Esophagus squamous epithelium (tissue), 5 donors: ENCODE measurements around the gene MBP. TPM values are rescaled to one million over a fixed set of nuclear protein-coding genes. Genes with fewer than 3 reads are reported as not detected.

Source experiments
- DNase-seq: peaks from one replicate; lab custom pipeline; 2025; lab: John Stamatoyannopoulos, UW
- H3K27ac ChIP-seq, 4 donors: fragments of 200-600 bp; sonication (generic); one replicate each; pipeline ENCODE4 v1.5.1; 2016 to 2019; ENCODE audit warnings: mild to moderate bottlenecking in 1 of 4
- H3K27me3 ChIP-seq, 4 donors: fragments of 200-600 bp; sonication (generic); 1 replicate in 3 of 4; 2 replicates in 1 of 4; pipeline versions ENCODE4 v1.5.1 to v1.6.0; 2017 to 2021; ENCODE audit warnings: antibody characterized with exemption in 1 of 4
- H3K36me3 ChIP-seq, 3 donors: fragments of 200-600 bp; sonication (generic); one replicate each; pipeline ENCODE4 v1.5.1; 2016 to 2019
- H3K4me1 ChIP-seq, 3 donors: fragments of 200-600 bp; sonication (generic); one replicate each; pipeline ENCODE4 v1.5.1; 2017 to 2019
- H3K4me3 ChIP-seq, 4 donors: fragments of 200-600 bp; sonication (generic); 1 replicate in 3 of 4; 2 replicates in 1 of 4; pipeline ENCODE4 v1.5.1; 2016 to 2019; ENCODE audit warnings: mild to moderate bottlenecking in 2 of 4, moderate library complexity in 1 of 4
- H3K9me3 ChIP-seq, 3 donors: fragments of 200-600 bp; sonication (generic); one replicate each; pipeline ENCODE4 v1.5.1; 2016 to 2019
- POLR2A ChIP-seq, 4 donors: fragments of 450-650 bp; IDR thresholded peaks; one replicate each; pipeline ENCODE4 v1.6.1; 2017; ENCODE audit warnings: antibody characterized with exemption in 4 of 4, mild to moderate bottlenecking in 4 of 4, moderate library complexity in 3 of 4
- WGBS, 2 donors: methylation state at CpG; one replicate each; pipeline ENCODE4 v1.1.5; 2018; 5-methylcytosine and 5-hydroxymethylcytosine counted together
- intact Hi-C: fragments of 100-400 bp; cut with DNase I; formaldehyde crosslinking; loops from one replicate; pipeline ENCODE4 v1.15.0; 2022
- total RNA-seq, 4 donors: library from RNA; depleted of rRNA; stranded (reverse); fragments of >200 nt; gene quantifications; one replicate each; pipeline ENCODE4 v1.1.0, GENCODE V29; 2016
- TF ChIP-seq, protein P1 (sequence below), 6 experiments: fragments of 450-650 bp in 4 of 6; fragments of 200-600 bp in 2 of 6; sonication (generic) in 2 of 6; IDR thresholded peaks; one replicate each; pipeline ENCODE4 v1.5.1; 2016 to 2019; ENCODE audit warnings: antibody characterized with exemption in 6 of 6, mild to moderate bottlenecking in 4 of 6, moderate library complexity in 4 of 6
- donor health status: DM: yes; HTN: yes; CAD: no.

Gene MBP
- total RNA-seq, 4 donors from 2014 or later = 21.9 to 38.9 (median 25.2) TPM

DNA sequence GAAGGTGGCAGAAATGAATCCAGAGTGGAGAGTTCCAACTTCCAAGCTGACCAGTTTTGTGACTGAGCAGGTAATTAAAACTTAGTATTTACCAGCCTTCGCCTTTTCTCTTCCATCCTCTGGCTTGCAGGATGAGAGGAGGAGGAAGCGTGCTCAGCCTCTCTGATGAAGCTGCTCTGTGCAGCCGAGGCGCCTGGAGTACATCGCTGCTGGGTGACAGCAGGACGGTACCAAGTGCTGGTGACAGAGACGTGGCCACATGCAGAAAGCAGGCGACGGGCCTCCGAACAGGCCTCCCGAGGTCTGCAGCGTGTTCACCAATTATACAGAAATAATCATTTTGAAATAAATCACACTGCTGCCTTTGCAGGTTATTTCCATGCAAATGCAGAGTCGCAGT, 95.0 kb downstream of the MBP start:
- WGBS, 2 donors = 89 to 98% methylated on average over 8 to 13 of the region's 13 CpGs
- Histone ChIP-seq H3K27me3 (no peaks in the 10 kb centered on the region), H3K27ac (no peak overlapping the region), H3K9me3 (no peaks in the 10 kb centered on the region), H3K4me3 (no peak overlapping the region), H3K36me3 (peaks cover 0 to 21% (median 0%) of the 10 kb centered on the region in 3 donors), H3K4me1 (peaks cover 0 to 20% (median 0%) of the 10 kb centered on the region in 3 donors)
- DNase-seq = no peak
- intact Hi-C loops = no loop called here
- no peak for TF ChIP-seq POLR2A (IDR thresholded peaks at IDR 0.05)
- TF ChIP-seq, protein P1, sequence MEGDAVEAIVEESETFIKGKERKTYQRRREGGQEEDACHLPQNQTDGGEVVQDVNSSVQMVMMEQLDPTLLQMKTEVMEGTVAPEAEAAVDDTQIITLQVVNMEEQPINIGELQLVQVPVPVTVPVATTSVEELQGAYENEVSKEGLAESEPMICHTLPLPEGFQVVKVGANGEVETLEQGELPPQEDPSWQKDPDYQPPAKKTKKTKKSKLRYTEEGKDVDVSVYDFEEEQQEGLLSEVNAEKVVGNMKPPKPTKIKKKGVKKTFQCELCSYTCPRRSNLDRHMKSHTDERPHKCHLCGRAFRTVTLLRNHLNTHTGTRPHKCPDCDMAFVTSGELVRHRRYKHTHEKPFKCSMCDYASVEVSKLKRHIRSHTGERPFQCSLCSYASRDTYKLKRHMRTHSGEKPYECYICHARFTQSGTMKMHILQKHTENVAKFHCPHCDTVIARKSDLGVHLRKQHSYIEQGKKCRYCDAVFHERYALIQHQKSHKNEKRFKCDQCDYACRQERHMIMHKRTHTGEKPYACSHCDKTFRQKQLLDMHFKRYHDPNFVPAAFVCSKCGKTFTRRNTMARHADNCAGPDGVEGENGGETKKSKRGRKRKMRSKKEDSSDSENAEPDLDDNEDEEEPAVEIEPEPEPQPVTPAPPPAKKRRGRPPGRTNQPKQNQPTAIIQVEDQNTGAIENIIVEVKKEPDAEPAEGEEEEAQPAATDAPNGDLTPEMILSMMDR (IDR thresholded peaks at IDR 0.05) = no peak

DNA sequence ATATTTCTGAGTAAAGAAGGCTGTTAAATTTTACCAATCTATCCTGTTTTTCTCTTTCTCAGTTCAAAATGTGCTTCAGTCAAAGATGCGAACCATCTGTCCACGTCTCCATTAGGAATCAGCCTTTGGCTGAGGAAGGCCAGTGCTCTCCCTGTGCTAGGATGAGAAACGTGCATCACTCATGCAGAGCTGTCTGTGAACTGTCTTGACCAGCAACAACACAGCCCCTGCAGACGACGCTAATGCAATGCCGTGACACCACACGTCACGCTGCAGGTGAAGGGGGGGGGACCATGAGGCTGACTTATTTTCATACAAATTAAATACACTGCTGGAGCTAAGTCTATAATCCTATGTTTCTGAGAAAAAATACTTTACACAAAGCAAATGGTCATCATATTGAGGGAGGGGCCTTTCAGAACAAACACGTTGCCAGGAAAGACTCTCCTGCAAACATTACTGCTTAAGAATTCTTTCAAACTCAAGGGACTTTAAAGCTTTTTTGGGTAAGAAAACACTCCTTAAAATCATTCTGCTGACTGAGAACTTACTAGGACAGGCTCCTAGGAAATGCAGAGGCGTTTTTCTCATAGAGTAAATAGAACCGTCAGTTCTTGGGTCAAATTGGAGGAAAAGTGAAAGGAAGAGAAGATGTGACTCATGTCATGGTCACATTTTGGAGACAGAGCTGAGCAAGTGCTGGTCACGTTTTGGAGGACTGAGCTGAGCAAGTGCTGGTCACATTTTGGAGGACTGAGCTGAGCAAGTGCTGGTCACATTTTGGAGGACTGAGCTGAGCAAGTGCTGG, 97.0 kb downstream of the MBP start:
- WGBS, 2 donors = 55 to 57% methylated on average over 10 to 12 of the region's 12 CpGs
- intact Hi-C loops = no loop called here
- DNase-seq = no peak
- peaks cover 0 to 30% (median 0%) of the 10 kb centered on the region in 3 donors for H3K36me3 ChIP-seq
- no peak overlapping the region for H3K4me3 ChIP-seq
- no peak for TF ChIP-seq POLR2A (IDR thresholded peaks at IDR 0.05)
- TF ChIP-seq, protein P1 (IDR thresholded peaks at IDR 0.05) = no peak
- no peaks in the 10 kb centered on the region for H3K9me3 ChIP-seq
- no peaks in the 10 kb centered on the region for H3K27me3 ChIP-seq
- peaks cover 0 to 16% (median 0%) of the 10 kb centered on the region in 3 donors for H3K4me1 ChIP-seq
- no peak overlapping the region for H3K27ac ChIP-seq

DNA sequence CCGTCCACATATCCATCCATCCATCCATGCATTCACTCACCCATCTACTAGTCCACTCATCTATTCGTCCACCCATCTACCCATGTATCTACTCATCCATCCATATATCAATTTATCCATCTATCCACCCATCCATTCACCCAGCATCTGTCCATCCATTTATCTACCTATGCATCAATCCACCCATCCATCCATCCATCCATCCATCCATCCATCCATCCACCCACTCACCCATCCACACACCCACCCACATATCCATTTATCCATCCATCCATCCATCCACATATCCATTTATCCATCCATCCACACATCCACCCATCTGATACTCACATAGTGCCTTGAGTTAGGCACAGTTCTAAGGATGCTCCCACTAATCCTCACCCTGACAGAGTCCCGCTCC, 99.0 kb downstream of the MBP start:
- no peaks in the 10 kb centered on the region for H3K27me3 ChIP-seq
- WGBS, 2 donors = 95 to 96% methylated on average over 3 of the region's 3 CpGs
- peaks cover 0 to 7% (median 0%) of the 10 kb centered on the region in 3 donors for H3K4me1 ChIP-seq
- peaks cover 0 to 30% (median 0%) of the 10 kb centered on the region in 3 donors for H3K36me3 ChIP-seq
- TF ChIP-seq POLR2A (IDR thresholded peaks at IDR 0.05) = no peak
- TF ChIP-seq, protein P1 (IDR thresholded peaks at IDR 0.05) = no peak
- no peak overlapping the region for H3K27ac ChIP-seq
- H3K4me3 ChIP-seq = no peak overlapping the region
- DNase-seq = no peak
- no peaks in the 10 kb centered on the region for H3K9me3 ChIP-seq
- intact Hi-C loops = no loop called here

DNA sequence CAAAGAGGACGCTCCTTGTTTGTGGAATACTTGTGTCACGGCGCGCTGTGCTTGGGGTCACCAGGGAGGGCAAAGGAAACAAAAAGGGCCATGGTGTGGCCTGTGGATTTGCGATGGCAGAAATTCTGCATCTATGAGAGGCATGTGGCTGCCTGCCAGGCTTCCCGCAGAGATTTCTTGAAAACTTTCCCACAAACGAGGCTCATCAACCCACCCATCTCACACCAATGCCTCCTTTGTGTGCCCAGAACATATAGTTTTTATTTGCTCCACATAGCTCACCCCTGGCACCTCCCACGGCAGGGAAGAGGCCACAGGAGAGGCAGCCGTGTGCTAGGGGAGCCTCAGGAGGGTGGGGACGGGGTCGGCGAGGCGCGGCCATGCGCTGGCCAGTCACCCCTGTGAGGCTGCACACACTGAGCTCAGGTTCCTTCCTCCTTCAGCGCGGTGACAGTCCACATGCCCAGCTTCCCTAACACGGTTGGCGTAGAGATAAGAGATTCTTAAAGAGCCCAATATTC, 100.3 kb downstream of the MBP start:
- intact Hi-C loops = no loop called here
- peaks cover 0 to 21% (median 0%) of the 10 kb centered on the region in 3 donors for H3K36me3 ChIP-seq
- no peak overlapping the region for H3K4me3 ChIP-seq
- no peaks in the 10 kb centered on the region for H3K27me3 ChIP-seq
- TF ChIP-seq POLR2A (IDR thresholded peaks at IDR 0.05) = no peak
- TF ChIP-seq, protein P1 (IDR thresholded peaks at IDR 0.05) = no peak
- peaks cover 0 to 7% (median 0%) of the 10 kb centered on the region in 3 donors for H3K4me1 ChIP-seq
- H3K9me3 ChIP-seq = no peaks in the 10 kb centered on the region
- no peak overlapping the region for H3K27ac ChIP-seq
- 54 to 60% methylated on average over 11 to 14 of the region's 19 CpGs for WGBS, 2 donors
- DNase-seq = no peak

DNA sequence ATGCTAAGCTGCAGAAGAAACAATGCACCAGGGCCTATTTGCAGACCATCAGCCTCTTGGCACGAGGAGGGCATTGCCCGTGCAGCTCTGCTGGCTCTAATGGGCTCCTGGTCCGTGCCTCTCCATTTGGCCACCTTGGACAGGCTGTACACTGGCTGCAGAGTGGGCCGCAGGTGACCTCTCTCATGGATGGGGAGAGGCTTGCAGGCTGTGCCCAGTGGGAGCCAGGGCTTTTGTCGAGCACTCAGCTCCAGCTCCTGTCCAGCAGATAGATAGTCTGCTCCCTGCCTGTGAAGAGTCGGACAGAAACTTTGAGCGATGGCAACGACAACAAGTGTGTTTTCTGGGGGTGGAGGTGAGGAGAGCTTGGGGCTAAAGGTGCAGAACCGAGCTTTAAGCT, 100.9 kb downstream of the MBP start:
- Histone ChIP-seq H3K36me3 (peaks cover 0 to 18% (median 0%) of the 10 kb centered on the region in 3 donors), H3K9me3 (no peaks in the 10 kb centered on the region), H3K27ac (no peak overlapping the region), H3K27me3 (no peaks in the 10 kb centered on the region), H3K4me3 (no peak overlapping the region), H3K4me1 (peaks cover 0 to 7% (median 0%) of the 10 kb centered on the region in 3 donors)
- 87 to 89% methylated on average over 5 to 7 of the region's 9 CpGs for whole genome bisulfite sequencing, 2 donors
- no peak for DNase-seq
- TF ChIP-seq, protein P1 (IDR thresholded peaks at IDR 0.05) = no peak
- TF ChIP-seq POLR2A (IDR thresholded peaks at IDR 0.05) = no peak
- intact Hi-C loops = no loop called here
